Keratinocyte (primary cell): ENCODE measurements around the gene GRAMD4. TPM values are rescaled to one million over a fixed set of nuclear protein-coding genes. Genes with fewer than 3 reads are reported as not detected.

Experiments
- DNase-seq: peaks from one replicate; pipeline ENCODE4 v3.0.0-alpha.2; 2011; ENCODE audit warnings: low read depth, missing footprints, low spot score
- FAIRE-seq: peaks from 2 replicates; lab custom pipeline; 2011; peaks lifted over from hg19 to GRCh38; lab: Jason Lieb, UNC
- H2AFZ ChIP-seq: 2 replicates; pipeline ENCODE4 v1.6.0; 2012; ENCODE audit warnings: low read length, control low read depth, inconsistent platforms; ENCODE audit not compliant: control insufficient read depth
- H3K27ac ChIP-seq: 2 replicates; pipeline ENCODE4 v1.5.1; 2011; ENCODE audit warnings: low read length; ENCODE audit not compliant: control insufficient read depth, insufficient read depth
- H3K27me3 ChIP-seq: 3 replicates; pipeline ENCODE4 v1.6.0; 2011; ENCODE audit warnings: low read length; ENCODE audit not compliant: control insufficient read depth, insufficient read depth; ENCODE audit errors: extremely low read depth
- H3K36me3 ChIP-seq, 2 experiments: 2 replicates in 1 of 2; 3 replicates in 1 of 2; pipeline ENCODE4 v1.5.1; 2011; ENCODE audit warnings: low read length in 2 of 2, mild to moderate bottlenecking in 1 of 2; ENCODE audit not compliant: control insufficient read depth in 2 of 2, insufficient read depth in 2 of 2; ENCODE audit errors: extremely low read depth in 1 of 2
- H3K4me1 ChIP-seq: 3 replicates; pipeline ENCODE4 v1.5.1; 2011; ENCODE audit warnings: low read length; ENCODE audit not compliant: control insufficient read depth, insufficient read depth; ENCODE audit errors: extremely low read depth
- H3K4me2 ChIP-seq: 3 replicates; pipeline ENCODE4 v1.6.0; 2011; ENCODE audit warnings: low read depth, low read length; ENCODE audit not compliant: control insufficient read depth, insufficient read depth; ENCODE audit errors: extremely low read depth
- H3K4me3 ChIP-seq, 3 experiments: fragments of 200-600 bp in 1 of 3; sonication (generic) in 1 of 3; 2 replicates in 2 of 3; 3 replicates in 1 of 3; pipeline ENCODE4 v1.5.1; 2011 to 2016; ENCODE audit warnings: low read length in 3 of 3, mild to moderate bottlenecking in 3 of 3, control low read depth in 2 of 3, inconsistent platforms in 1 of 3, low read depth in 1 of 3, mixed read lengths in 1 of 3, mixed run types in 1 of 3, moderate library complexity in 1 of 3; ENCODE audit not compliant: control insufficient read depth in 2 of 3, insufficient read depth in 2 of 3; ENCODE audit errors: extremely low read depth in 1 of 3
- H3K79me2 ChIP-seq: 2 replicates; pipeline ENCODE4 v1.6.0; 2012; ENCODE audit warnings: low read length; ENCODE audit not compliant: control insufficient read depth, insufficient read depth
- H3K9ac ChIP-seq: 3 replicates; pipeline ENCODE4 v1.6.0; 2011; ENCODE audit warnings: low read length; ENCODE audit not compliant: control insufficient read depth, insufficient read depth; ENCODE audit errors: extremely low read depth
- H3K9me1 ChIP-seq: 3 replicates; pipeline ENCODE4 v1.6.0; 2011; ENCODE audit warnings: low read length; ENCODE audit not compliant: control insufficient read depth, insufficient read depth; ENCODE audit errors: extremely low read depth
- H3K9me3 ChIP-seq: 2 replicates; pipeline ENCODE4 v1.5.1; 2012; ENCODE audit warnings: low read depth, low read length; ENCODE audit not compliant: control insufficient read depth
- H4K20me1 ChIP-seq: 3 replicates; pipeline ENCODE4 v1.6.0; 2011; ENCODE audit warnings: low read length; ENCODE audit not compliant: control insufficient read depth, insufficient read depth; ENCODE audit errors: extremely low read depth
- CTCF ChIP-seq, 3 experiments: IDR thresholded peaks in 1 of 3; conservative IDR thresholded peaks in 1 of 3; optimal IDR thresholded peaks in 1 of 3; 2 replicates in 2 of 3; 3 replicates in 1 of 3; pipeline versions ENCODE3 to v1.5.1; 2011; ENCODE audit warnings: low read length in 3 of 3, mild to moderate bottlenecking in 3 of 3, moderate library complexity in 2 of 3, control low read depth in 1 of 3, inconsistent platforms in 1 of 3; ENCODE audit not compliant: insufficient read depth in 2 of 3; ENCODE audit errors: extremely low read depth in 1 of 3
- EZH2 ChIP-seq: IDR thresholded peaks from one replicate; pipeline ENCODE4 v1.6.1; 2012; ENCODE audit warnings: inconsistent platforms, mild to moderate bottlenecking, low read length, moderate library complexity
- dilution Hi-C: fragments of 300-500 bp; cut with MboI; formaldehyde crosslinking; loops from one replicate; pipeline ENCODE4 v1.7.0; 2020; ENCODE audit warnings: low sequenced_read_pairs; ENCODE audit not compliant: extremely low pct_ligation_motif_present
- polyA plus RNA-seq, 5 experiments: library from polyadenylated mRNA; depleted of rRNA in 3 of 5; stranded (reverse) in 3 of 5; stranded (forward) in 1 of 5; unstranded in 1 of 5; fragments of >200 nt; gene quantifications; 1 replicate in 1 of 5; 2 replicates in 3 of 5; 3 replicates in 1 of 5; pipeline versions ENCODE4 v1.2.1 to v1.2.3, GENCODE V29; 2011 to 2012; ENCODE audit warnings: missing spikeins in 2 of 5, low read depth in 1 of 5, low replicate concordance in 1 of 5

The GRAMD4 gene
- polyA plus RNA-seq, 1 donor (not counting 4 experiments of a cell fraction or from before 2014, with no cell fraction given) = 17.3 TPM

GRCh38 chr22:46577368-46578249, 42.6 kb upstream of the GRAMD4 start:
- dilution Hi-C loops = no loop called here

GRCh38 chr22:46578251-46578823, 41.8 kb upstream of the GRAMD4 start:
- Histone ChIP-seq H3K36me3 (peaks cover 0 to 3% of the 10 kb centered on the region in 2 experiments), H3K9me1 (no peaks in the 10 kb centered on the region), H3K27me3 (no peaks in the 10 kb centered on the region), H3K4me3 (peak overlapping the region; percentile 65 to 69 (median 68)), H3K4me1 (peaks cover 42% of the 10 kb centered on the region), H3K27ac (no peak overlapping the region), H3K79me2 (peaks cover 23% of the 10 kb centered on the region), H3K9ac (peak overlapping the region; percentile 42), H3K9me3 (no peaks in the 10 kb centered on the region), H3K4me2 (peak overlapping the region; percentile 86), H2AFZ (no peak overlapping the region), H4K20me1 (no peaks in the 10 kb centered on the region)
- dilution Hi-C loops = no loop called here
- no peak for TF ChIP-seq CTCF (optimal IDR thresholded peaks at IDR 0.05 in 1 of 3, IDR thresholded peaks at IDR 0.05 in 1 of 3, conservative IDR thresholded peaks at IDR 0.05 in 1 of 3; ENCODE audit: extremely low read depth in 1 of 3, insufficient read depth in 2 of 3, low read length in 3 of 3)
- TF ChIP-seq EZH2 = no peak
- DNase-seq = no peak
- peak; percentile 46 for FAIRE-seq

More at GRCh38 chr22:46577368-46578249, 42.6 kb upstream of the GRAMD4 start:
- no peaks in the 10 kb centered on the region for H3K27me3 ChIP-seq
- peak overlapping the region; percentile 5 for H2AFZ ChIP-seq
- FAIRE-seq = no peak
- H4K20me1 ChIP-seq = no peaks in the 10 kb centered on the region
- peak overlapping the region; percentile 86 for H3K4me2 ChIP-seq
- no peak overlapping the region for H3K27ac ChIP-seq
- peak overlapping the region; percentile 42 for H3K9ac ChIP-seq
- no peaks in the 10 kb centered on the region for H3K9me3 ChIP-seq
- H3K9me1 ChIP-seq = no peaks in the 10 kb centered on the region
- DNase-seq = no peak
- no peak for TF ChIP-seq EZH2
- H3K36me3 ChIP-seq = peaks cover 0 to 3% of the 10 kb centered on the region in 2 experiments
- peak overlapping the region; percentile 65 to 69 (median 68) for H3K4me3 ChIP-seq
- H3K4me1 ChIP-seq = peaks cover 42% of the 10 kb centered on the region
- H3K79me2 ChIP-seq = peaks cover 23% of the 10 kb centered on the region
